Neural cell (in vitro differentiated cells): Measurements from ENCODE around the gene GFER.

Experiments used
- EP300 ChIP-seq: fragments of 450-650 bp; conservative IDR thresholded peaks from 2 replicates; pipeline ENCODE4 v1.6.1; 2014; ENCODE audit warnings: antibody characterized with exemption, mild to moderate bottlenecking, moderate library complexity; ENCODE audit not compliant: poor library complexity, severe bottlenecking
- EZH2 ChIP-seq: fragments of 200-600, 300-800 bp; shearing (Covaris generic), sonication (generic); IDR thresholded peaks from 2 replicates; pipeline ENCODE4 v1.6.1; 2014; ENCODE audit warnings: antibody characterized with exemption, low read length, borderline replicate concordance, mild to moderate bottlenecking; ENCODE audit not compliant: insufficient read depth, poor library complexity, severe bottlenecking
- POLR2AphosphoS5 ChIP-seq: IDR thresholded peaks from 2 replicates; pipeline ENCODE4 v1.6.1; 2012
- RAD21 ChIP-seq: fragments of 450-650 bp; conservative IDR thresholded peaks from 2 replicates; pipeline ENCODE4 v1.6.1; 2014; ENCODE audit warnings: antibody characterized with exemption, mild to moderate bottlenecking, moderate library complexity
- TF ChIP-seq, protein P1 (sequence below): fragments of 450-650 bp; IDR thresholded peaks from 2 replicates; pipeline ENCODE4 v1.5.1; 2014; ENCODE audit warnings: antibody characterized with exemption, mild to moderate bottlenecking, moderate library complexity; ENCODE audit not compliant: poor library complexity, severe bottlenecking

DNA sequence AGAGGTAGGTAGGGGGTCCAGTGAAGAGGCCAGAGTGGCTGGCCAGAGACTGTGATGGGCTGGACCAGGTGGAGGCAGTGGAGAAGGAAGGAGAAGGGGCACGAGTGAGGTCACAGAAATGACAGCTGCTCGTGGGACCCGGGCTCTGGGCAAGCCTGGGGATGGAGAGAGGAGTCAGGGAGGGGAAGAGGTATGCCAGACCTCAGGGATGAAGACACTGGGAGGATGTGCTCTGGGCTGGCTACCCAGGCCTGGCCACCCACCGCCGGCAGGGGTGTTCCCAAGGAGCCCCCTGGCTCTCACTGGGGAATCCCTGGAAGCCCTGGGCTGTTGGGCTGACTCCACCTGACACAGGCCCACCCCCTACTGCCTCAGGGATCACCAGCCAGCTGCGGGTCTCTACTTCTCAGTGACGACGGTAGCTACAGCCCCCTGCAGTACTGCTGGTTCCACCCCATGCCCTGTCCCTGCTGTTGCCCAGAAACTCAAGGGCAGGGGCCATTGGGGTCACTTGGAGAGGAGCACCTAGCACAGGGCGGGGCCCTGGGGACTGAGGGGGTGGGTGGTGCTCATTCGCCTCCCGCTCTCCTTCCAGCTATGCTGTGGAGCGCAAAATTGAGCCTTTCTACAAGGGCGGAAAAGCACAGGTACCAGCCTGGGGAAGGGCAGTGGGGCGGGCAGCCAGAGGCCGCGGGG is 10.4 kb upstream of the GFER start:
- no peak for TF ChIP-seq RAD21
- no peak for TF ChIP-seq EP300
- TF ChIP-seq, protein P1, sequence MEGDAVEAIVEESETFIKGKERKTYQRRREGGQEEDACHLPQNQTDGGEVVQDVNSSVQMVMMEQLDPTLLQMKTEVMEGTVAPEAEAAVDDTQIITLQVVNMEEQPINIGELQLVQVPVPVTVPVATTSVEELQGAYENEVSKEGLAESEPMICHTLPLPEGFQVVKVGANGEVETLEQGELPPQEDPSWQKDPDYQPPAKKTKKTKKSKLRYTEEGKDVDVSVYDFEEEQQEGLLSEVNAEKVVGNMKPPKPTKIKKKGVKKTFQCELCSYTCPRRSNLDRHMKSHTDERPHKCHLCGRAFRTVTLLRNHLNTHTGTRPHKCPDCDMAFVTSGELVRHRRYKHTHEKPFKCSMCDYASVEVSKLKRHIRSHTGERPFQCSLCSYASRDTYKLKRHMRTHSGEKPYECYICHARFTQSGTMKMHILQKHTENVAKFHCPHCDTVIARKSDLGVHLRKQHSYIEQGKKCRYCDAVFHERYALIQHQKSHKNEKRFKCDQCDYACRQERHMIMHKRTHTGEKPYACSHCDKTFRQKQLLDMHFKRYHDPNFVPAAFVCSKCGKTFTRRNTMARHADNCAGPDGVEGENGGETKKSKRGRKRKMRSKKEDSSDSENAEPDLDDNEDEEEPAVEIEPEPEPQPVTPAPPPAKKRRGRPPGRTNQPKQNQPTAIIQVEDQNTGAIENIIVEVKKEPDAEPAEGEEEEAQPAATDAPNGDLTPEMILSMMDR = no peak
- TF ChIP-seq EZH2 = no peak
- TF ChIP-seq POLR2AphosphoS5 = no peak
